Activated CD8-positive, alpha-beta T cell treated with anti-CD3 and anti-CD28 coated beads for 36 hours (primary cell): Measurements from ENCODE around the gene DCC. TPM values are rescaled to one million over a fixed set of nuclear protein-coding genes. Genes with fewer than 3 reads are reported as not detected.

Experiments used
- ATAC-seq: fragments of 200-7000 bp; cut with Tn5 transposase; one replicate; pipeline ENCODE4 v1.10.0; 2021; ENCODE audit warnings: mild to moderate bottlenecking, moderate library complexity
- CTCF ChIA-PET: fragments of 350-600 bp; sonication (Branson Sonifier 250); formaldehyde crosslinking; loops from one replicate; lab custom pipeline; 2021; ENCODE audit warnings: antibody characterized with exemption; lab: Charles Lee
- POLR2A ChIA-PET: fragments of 350-600 bp; sonication (Branson Sonifier 250); formaldehyde crosslinking; loops from one replicate; lab custom pipeline; 2021; ENCODE audit warnings: antibody characterized with exemption; lab: Charles Lee
- DNase-seq: peaks from one replicate; pipeline ENCODE4 v3.0.0-alpha.2; 2020
- H3K27ac Mint-ChIP-seq: one replicate; pipeline ENCODE4 v1.8.0; 2021; ENCODE audit warnings: mild to moderate bottlenecking, mixed read lengths
- H3K27me3 Mint-ChIP-seq: one replicate; pipeline ENCODE4 v1.8.0; 2021; ENCODE audit warnings: mixed read lengths
- H3K36me3 Mint-ChIP-seq: one replicate; pipeline ENCODE4 v1.8.0; 2021; ENCODE audit warnings: low read depth, mixed read lengths
- H3K4me1 Mint-ChIP-seq: one replicate; pipeline ENCODE4 v1.8.0; 2021; ENCODE audit warnings: low read depth, mixed read lengths
- H3K4me3 Mint-ChIP-seq: one replicate; pipeline ENCODE4 v1.8.0; 2021; ENCODE audit warnings: mild to moderate bottlenecking, moderate library complexity, mixed read lengths
- H3K9me3 Mint-ChIP-seq: one replicate; pipeline ENCODE4 v1.8.0; 2021; ENCODE audit warnings: mixed read lengths
- intact Hi-C: fragments of 100-400 bp; cut with micrococcal nuclease; formaldehyde crosslinking; loops from one replicate; pipeline ENCODE4 v1.10.0; 2022
- total RNA-seq, 2 experiments: library from RNA; stranded (reverse); gene quantifications; one replicate each; pipeline ENCODE4 v1.2.3, GENCODE V29; 2021
- TF ChIP-seq, protein P1 (sequence below): fragments of 200-600 bp; IDR thresholded peaks from one replicate; pipeline ENCODE4 v1.8.0; 2022; ENCODE audit warnings: antibody characterized with exemption, mild to moderate bottlenecking

The DCC gene
- total RNA-seq, 2 experiments from 2014 or later, result not detected

DNA sequence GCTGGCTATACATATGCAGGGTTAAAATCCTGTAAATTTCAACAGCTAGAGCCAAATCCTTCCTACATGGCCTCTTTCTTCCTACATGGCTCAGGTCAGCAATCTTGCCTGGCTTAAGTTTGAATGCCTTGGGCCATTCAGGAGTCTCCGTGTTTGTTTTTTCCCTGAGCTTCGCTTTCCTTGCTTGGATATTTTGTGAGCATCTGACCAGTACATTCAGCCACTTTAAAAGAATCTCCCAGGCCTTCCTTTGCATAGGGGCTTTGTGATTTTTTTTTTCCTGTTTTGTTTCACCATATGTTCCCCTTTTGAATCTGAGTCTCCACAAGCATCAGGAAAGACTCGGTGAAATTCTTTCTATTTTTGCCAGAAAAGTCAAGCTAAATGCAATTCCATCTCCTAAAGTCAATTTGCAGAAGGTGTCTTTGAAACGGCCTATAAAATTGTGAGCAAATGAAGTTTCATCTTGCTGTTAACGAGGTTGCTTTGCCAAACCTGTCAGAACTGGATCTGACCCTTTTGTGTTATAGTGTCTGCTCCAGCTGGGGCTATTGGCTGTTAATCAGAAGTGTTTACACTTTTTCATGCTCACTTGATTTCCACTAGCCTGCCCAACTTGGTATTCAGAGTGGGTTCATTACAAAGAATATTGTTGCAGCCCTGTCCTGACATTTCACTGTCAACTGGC, 256.9 kb downstream of the DCC start:
- CTCF ChIA-PET, result no interaction called here
- Mint-ChIP-seq H3K4me1 (no peaks in the 10 kb centered on the region), H3K36me3 (no peaks in the 10 kb centered on the region), H3K9me3 (peaks cover 9% of the 10 kb centered on the region), H3K27me3 (no peaks in the 10 kb centered on the region), H3K27ac (no peak overlapping the region), H3K4me3 (no peak overlapping the region)
- intact Hi-C loops, result no loop called here
- DNase-seq (no peak), ATAC-seq (no peak)
- POLR2A ChIA-PET, result no interaction called here
- TF ChIP-seq, protein P1, sequence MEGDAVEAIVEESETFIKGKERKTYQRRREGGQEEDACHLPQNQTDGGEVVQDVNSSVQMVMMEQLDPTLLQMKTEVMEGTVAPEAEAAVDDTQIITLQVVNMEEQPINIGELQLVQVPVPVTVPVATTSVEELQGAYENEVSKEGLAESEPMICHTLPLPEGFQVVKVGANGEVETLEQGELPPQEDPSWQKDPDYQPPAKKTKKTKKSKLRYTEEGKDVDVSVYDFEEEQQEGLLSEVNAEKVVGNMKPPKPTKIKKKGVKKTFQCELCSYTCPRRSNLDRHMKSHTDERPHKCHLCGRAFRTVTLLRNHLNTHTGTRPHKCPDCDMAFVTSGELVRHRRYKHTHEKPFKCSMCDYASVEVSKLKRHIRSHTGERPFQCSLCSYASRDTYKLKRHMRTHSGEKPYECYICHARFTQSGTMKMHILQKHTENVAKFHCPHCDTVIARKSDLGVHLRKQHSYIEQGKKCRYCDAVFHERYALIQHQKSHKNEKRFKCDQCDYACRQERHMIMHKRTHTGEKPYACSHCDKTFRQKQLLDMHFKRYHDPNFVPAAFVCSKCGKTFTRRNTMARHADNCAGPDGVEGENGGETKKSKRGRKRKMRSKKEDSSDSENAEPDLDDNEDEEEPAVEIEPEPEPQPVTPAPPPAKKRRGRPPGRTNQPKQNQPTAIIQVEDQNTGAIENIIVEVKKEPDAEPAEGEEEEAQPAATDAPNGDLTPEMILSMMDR, result no peak

DNA sequence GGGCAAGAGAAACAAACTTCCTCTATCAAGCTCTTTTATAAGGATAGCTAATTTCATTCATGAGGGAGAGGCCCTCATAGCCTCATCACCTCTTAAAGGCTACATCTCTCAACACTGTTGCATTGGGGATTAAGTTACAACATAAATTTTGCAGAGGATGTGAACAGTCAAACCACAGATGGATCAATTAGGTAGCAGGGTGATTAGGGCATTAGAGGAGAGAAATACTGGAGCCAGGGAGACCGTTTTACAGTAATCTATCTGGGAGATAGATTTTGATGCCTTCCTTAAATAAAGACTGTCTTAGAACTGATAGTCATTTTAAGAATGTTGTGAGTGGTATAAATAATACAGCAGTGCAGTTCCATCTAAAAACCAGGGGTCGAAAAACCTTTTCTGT, 258.9 kb downstream of the DCC start:
- intact Hi-C loops, result no loop called here
- DNase-seq, result no peak
- peaks cover 5% of the 10 kb centered on the region for H3K9me3 Mint-ChIP-seq
- POLR2A ChIA-PET, result interaction anchor here (0.6 kb wide), 1 partner anchor 215 kb away, joined by 5 read pairs; no protein-coding TSS in a partner anchor
- TF ChIP-seq, protein P1, result no peak
- no peak overlapping the region for H3K4me3 Mint-ChIP-seq
- H3K27ac Mint-ChIP-seq, result no peak overlapping the region
- H3K4me1 Mint-ChIP-seq, result no peaks in the 10 kb centered on the region
- CTCF ChIA-PET, result no interaction called here
- no peaks in the 10 kb centered on the region for H3K27me3 Mint-ChIP-seq
- no peaks in the 10 kb centered on the region for H3K36me3 Mint-ChIP-seq
- no peak for ATAC-seq

DNA sequence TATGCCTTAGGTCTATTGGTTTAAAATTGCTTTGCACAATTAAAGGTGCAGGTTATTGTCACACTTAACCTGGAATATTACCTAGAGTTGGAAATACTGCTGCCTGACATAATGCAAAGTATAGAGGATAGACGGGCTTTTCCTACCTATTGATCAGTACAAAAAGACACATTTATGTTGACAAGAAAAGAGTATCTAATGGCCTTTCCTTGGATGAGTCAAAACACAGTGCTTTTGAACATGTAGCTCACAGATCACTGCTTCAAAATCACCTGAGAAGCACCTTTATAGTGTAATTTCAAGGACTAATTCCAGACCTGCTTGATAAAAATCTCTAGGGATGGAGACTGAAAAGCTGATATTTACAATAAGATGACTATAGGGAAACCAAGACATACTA, 262.8 kb downstream of the DCC start:
- CTCF ChIA-PET, result no interaction called here
- Mint-ChIP-seq H3K4me3 (no peak overlapping the region), H3K9me3 (peaks cover 1% of the 10 kb centered on the region), H3K27me3 (no peaks in the 10 kb centered on the region), H3K36me3 (no peaks in the 10 kb centered on the region), H3K4me1 (no peaks in the 10 kb centered on the region), H3K27ac (no peak overlapping the region)
- no peak for ATAC-seq
- POLR2A ChIA-PET, result no interaction called here
- TF ChIP-seq, protein P1, result no peak
- DNase-seq, result no peak
- intact Hi-C loops, result no loop called here

DNA sequence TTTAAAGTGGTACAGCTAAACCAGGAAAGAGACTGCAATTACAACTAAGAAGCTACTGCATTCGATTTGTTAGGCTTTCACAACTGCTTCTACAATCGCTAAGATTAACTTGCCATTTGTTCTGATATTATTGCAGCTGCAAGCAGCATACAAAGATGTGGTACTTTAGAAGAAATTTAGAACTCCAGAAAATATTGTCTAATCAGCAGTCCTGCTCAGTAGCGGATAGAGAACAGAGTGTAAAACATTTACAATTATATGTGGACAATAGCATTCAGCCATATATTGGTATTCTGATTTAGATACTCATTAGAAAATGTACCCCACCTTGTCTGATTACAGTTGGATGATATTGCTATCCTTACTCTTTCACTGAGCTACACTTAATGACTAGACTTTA, 265.3 kb downstream of the DCC start:
- Mint-ChIP-seq H3K4me1 (no peaks in the 10 kb centered on the region), H3K9me3 (peaks cover 1% of the 10 kb centered on the region), H3K27ac (no peak overlapping the region), H3K4me3 (no peak overlapping the region), H3K36me3 (no peaks in the 10 kb centered on the region), H3K27me3 (no peaks in the 10 kb centered on the region)
- ATAC-seq (no peak), DNase-seq (no peak)
- TF ChIP-seq, protein P1, result no peak
- ChIA-PET POLR2A (no interaction called here), CTCF (interaction anchor here (1.1 kb wide), 1 partner anchor 10 kb away, joined by 3 read pairs; no protein-coding TSS in a partner anchor)
- intact Hi-C loops, result no loop called here

DNA sequence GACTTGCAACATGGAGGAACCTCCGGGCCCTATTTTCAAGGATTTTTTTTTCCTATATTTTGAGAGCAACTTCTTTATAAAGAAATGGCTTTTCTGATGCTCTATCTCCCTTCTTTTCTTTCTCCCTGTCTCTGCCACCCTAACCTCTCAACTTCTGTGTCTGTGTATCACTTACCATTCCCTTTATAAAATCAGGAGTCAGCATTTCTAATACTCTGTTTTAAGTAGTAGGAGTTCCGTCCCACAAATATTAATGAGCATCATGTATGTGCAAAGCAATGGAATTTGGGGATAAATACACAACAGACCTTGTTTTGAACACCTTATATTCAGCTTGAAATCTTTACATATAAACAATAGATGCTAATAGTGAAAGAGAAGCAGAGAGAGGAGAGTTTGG, 268.0 kb downstream of the DCC start:
- DNase-seq (no peak), ATAC-seq (no peak)
- Mint-ChIP-seq H3K36me3 (no peaks in the 10 kb centered on the region), H3K27ac (no peak overlapping the region), H3K4me1 (no peaks in the 10 kb centered on the region), H3K4me3 (no peak overlapping the region), H3K9me3 (peaks cover 3% of the 10 kb centered on the region), H3K27me3 (no peaks in the 10 kb centered on the region)
- ChIA-PET POLR2A (no interaction called here), CTCF (no interaction called here)
- intact Hi-C loops, result no loop called here
- TF ChIP-seq, protein P1, result no peak
